Mammary epithelial cell (primary cell): Measurements from ENCODE around the gene ATXN1.

ENCODE experiments used
- CTCF ChIP-seq, 2 donors: IDR thresholded peaks in 1 of 2; conservative IDR thresholded peaks in 1 of 2; 2 replicates each; pipeline ENCODE4 v1.5.1; 2011 to 2012; ENCODE audit warnings: inconsistent platforms in 2 of 2, low read length in 2 of 2, mild to moderate bottlenecking in 2 of 2, control low read depth in 1 of 2, low read depth in 1 of 2; ENCODE audit not compliant: insufficient read depth in 1 of 2; ENCODE audit errors: extremely low read depth in 1 of 2
- EZH2 ChIP-seq: IDR thresholded peaks from 2 replicates; pipeline ENCODE4 v1.6.1; 2012; ENCODE audit warnings: low read length, inconsistent platforms, borderline replicate concordance

- TF ChIP-seq CTCF (conservative IDR thresholded peaks at IDR 0.05 in 1 of 2, IDR thresholded peaks at IDR 0.05 in 1 of 2; ENCODE audit: extremely low read depth in 1 of 2, insufficient read depth in 1 of 2, low read depth in 1 of 2, low read length in 2 of 2), result no peak
- TF ChIP-seq EZH2, result no peak
Observed at GRCh38 chr6:16355699-16356446, 405.4 kb downstream of the ATXN1 start.
